ENCODE measurements around the gene GPR151.

The GPR151 gene

DNA sequence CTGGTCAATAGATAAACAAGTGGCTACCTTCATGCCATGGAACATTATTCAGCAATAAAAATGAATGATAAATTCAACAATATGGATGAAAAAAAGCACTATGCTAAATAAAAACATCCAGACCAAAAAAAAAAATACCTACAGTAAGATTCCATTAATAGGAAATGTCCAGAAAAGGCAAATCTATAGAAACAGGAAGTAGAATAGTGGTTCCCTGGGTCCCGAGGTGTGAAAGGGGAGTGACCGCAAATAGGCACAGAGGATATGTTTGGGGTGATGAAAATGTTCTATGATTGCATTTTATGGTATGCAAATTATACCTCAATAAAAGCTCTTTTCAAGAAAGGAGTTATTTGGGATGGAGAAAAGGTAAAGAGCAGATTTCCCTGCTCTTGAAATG is 3.6 kb upstream of the GPR151 start:
- DNase-seq, result no peak

DNA sequence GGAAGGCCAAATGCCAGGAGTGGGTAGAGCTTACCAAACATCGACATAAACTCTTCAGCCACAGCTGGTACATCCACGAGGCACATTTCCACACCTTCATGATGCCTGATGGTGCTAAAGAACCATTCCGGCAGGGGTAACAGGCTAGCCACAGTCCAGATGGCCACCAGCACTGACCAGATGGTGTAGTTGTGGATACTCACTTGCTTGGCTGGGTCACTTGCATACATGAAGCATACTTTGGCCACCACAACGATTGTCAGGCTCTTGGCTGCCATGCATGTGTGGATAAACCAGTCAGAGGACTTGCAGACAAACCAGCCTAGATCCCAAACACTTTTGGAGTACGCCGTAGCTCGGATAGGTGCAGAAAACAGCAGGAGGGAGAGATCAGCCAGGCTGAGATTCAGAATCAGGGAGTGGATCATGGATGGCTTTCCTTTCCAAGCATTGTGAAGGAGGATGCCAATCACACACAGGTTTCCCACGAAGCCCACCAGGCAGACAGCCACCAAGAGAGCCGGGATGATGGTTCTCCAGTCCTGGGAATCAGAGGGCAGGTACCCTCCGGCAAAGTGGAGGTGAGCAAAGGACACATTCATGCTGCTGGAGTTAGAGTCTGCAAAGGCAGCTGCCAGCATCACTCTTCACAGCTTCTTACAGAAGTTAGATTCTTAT is 378 bp downstream of the GPR151 start:
- no peak for DNase-seq

DNA sequence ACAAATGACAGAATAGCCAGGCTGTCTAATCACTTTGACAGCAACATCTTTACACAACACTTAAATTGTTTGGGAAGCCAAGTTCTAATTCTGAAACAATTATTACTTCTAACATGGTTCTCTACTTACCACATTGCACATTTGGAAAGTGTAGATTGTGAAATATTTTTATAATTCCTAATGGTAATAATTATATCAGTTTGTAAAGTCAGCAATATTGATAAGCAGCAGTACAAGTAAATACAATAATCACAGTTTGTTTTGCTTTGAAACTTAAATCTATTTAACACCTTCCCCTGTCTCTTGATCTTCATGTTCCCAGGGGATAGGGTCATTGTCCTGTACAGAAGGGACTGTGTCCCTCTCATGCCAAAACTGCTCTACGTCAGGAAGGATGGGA is 1.4 kb downstream of the GPR151 start:
- DNase-seq, result no peak

DNA sequence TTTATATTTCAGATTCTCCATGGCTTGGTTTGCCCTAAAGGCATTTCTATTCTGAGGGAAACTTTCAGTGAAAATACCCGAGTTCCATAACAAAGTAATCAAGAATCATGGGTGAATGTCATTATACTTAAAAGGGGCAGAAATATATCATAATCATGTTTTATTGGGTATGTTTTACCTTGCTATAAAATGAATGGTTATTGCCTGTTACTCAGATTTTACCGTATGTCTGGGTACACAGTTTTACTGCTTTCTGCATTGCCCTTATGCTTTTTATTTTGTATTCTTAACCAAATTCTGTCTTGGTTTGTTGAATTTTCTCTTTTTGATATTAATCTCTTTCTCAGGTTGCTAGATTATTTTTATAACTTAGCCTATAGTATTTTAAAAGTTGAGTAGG is 2.5 kb downstream of the GPR151 start:
- DNase-seq, result no peak

DNA sequence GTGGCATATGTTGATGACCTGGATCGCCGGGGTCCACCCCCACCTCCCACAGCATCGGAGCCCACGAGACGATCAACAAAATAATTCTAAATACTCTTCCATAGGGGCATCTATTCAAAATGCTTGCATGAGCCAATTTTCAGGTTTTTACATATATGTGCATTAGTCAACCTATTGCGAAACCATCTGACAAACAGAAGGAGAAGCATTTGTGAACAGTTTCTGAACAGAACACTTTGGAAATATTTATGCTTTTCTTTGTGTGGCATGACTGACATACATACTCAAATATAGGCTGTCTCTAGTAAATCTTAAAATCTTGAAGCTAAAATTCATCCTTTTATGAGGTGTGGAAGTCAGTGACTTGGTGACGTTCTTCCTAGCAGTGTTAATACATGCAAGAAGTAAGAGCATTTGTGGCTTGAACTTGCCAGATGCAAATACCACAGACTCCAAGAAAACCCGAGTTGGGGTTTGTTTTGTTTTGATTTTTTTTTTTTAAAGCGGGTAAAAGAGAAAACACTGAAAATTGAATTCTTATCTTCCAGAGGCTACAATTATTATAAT is 5.3 kb downstream of the GPR151 start:
- no peak for DNase-seq

DNA sequence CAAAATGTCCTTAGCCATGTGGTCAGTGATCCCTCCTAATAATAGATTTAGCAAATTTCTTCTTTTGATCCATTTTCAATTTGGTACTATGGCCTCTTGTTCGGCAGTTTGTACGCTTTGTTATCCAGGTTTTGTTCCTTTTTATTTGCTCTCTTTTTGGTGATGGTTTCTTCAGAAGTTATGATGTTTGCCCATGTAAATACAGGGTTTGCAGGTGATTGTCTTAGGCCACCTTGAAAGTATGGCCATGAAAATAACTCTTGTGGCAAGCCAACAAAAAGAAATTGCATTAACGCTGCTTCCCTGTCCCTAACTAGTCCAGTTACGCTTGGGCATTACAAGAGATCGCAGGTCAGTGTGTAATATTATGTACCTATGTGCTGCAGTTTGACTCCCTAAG is 8.6 kb downstream of the GPR151 start:
- DNase-seq, result no peak

DNA sequence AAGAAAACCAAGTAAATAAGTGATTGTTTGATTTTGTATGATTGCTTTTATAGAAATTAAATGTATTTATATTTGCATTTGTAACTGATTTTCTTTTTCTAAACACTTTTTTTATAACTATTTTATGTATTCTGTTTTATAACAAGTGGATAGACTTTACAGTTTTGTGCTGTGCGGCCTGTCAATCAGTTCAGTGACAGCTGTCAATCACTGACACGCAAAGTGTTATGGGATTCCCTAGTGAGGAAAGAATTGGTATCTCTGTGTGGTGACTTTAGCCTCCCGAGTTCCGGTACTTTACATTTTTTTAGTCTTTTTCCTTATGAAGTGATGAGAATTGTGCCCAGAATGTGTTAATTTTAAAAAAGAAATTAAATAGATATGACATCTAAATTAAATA is 16.3 kb downstream of the GPR151 start:
- no peak for DNase-seq

DNA sequence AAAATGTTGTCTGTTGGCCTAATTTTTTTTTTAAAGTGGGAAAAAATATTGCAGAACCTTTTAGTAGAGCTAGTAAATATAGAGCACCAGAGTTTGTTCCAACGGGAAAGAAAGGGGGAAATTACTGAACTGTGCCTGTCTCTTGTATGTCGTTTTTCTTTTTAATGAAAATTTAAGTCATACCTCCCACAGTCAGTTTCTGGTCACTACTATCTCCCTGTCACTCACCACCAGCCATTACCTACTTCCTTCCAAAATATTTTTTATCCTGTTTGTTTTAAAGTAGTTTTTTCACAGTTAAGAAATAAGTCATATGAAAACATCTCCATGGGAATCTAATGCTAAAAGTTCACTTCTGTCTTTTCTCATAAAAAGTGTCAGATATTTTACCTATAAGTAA is 21.3 kb downstream of the GPR151 start:
- no peak for DNase-seq

DNA sequence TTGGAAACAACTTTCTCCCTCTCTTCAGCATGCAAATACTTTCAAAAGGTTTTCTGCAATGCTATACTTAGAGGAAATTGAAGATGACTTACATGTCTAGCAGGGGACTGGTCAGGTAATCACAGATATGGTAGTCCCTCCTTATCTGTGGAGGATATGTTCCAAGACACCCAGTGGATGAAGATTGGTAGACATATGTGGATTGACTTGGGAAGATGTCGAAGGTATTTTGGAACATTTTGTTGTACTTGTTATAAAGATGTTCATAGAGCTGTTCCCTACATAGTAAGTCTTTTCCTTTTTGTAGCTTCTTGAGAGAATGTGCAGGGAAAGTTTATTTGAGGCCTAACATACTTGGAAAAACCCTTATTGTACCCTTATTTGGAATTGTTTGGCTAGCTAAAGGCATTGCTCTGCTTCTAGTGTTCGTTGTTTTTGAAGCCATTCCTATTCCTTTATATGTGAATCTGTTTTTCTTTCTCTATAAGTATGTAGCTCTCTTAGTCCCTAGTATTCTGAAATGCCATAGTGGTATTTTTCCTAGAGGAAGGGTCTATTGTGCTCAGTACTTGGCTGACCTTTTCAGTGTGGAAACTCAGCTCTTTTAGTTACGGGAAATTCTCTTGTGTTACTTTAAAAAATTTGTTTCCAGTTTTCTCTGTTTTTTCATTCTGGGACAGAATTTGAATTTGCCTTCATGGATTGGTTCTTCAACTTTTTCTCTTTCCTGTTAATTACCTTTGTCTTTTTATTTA is 25.7 kb downstream of the GPR151 start:
- no peak for DNase-seq

DNA sequence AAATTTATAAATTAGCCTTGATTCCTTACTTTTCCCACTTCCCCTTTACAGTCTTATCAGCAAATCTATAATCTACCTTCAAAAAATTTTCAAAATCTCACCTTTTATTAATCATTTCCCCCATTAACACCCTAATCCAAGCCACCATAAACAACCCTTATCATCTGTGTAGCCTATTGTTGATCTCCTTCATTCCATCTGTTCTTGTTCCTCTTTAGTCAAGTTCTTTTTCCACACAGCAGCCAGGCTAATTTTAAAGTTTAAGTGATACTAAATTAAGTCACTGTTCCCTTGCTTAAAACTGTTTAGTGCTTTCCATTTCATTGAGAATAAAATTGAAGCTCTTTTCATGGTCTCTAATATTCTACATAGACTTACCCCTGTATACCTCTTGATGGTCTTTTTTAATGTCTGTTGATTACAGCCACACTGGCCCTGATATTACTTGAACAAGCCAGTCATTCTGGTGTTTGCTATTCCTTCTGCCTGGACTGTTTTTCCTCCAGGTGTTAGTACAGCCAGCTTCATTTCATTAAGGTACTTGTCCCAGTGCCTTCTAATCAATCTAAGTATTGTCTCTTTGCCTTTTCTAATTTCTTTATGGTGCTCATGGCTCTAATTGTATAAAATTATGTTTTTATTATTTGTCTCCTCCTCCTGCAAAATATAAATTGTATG is 31.1 kb downstream of the GPR151 start:
- DNase-seq, result no peak

DNA sequence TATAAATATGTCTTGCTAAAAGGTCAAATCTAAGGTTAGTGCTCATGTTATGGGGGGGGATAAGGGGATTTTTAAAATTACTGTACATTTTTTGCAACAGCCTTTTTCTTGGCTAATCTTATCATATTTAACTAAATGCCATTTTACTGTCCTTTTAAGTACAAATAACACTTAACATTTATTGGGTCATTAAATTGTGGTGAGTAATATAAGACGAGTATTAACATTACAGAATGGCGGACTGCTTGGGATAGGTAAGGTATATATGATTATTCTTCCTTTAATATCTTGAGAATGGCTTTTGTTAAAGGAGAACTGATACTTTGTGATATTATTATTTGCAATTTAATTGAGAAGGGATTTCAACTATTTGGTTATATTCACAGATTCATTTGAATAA is 33.2 kb downstream of the GPR151 start:
- no peak for DNase-seq

DNA sequence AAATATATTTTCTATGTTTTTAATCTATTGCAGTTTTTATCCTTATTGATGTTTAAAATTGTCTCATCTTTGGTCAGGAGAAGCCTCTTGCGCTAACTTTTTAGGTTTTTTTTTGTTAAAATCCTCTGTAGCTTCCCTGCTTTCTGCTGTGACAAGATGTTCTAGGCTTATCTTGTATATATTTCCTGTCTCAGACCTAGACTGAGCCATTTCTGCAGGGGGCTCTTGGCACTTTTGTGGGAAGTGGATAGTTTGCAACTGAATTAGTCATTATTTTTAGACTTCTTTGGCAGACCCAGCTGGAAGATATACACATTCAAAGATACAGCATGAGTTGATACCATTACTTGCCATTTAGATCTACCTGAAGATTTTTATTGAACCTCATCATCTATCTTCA is 40.1 kb downstream of the GPR151 start:
- no peak for DNase-seq

DNA sequence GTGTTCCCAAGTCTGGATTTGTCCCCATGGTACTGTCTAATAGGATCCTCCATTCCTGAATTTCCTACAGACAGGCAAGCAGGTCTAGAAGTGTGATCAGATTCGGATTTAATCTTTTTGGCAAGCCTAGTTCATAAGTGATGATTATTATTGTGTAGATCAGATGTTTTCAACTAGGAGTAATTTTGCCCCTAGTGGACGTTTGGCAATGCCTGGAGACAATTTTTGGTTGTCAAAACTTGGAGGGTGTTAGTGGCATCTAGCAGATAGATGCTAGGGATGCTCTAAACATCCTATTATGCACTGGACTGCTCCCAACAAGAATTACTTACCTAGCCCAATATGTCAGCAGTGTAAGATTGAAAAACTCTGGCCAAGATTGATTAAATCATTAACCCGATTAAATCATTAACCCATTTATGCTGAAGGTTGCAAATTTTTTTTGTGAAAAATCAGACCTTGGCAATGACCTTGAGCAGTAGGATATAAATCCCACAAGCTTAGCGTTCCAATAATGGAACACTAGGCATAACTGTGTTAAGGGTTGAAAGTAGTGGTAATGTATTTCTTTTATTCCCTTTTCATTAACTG is 40.7 kb downstream of the GPR151 start:
- DNase-seq, result no peak

DNA sequence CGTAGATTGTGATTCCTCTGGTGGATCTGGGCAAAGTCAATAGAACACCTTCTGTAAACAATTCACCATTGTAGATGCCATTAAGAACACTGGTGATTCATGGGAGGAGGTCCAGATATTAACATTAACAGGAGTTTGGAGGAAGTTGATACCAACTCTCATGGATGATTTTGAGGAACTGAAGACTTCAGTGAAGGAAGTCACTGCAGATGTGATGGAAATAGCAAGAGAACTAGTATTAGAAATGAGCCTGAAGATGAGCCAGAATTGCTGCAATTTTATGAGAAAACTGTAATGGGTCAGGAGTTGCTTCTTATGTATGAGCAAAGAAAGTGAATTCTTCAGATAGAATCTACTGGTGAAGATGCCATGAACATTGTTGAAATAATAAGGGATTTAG is 41.9 kb downstream of the GPR151 start:
- DNase-seq, result no peak

DNA sequence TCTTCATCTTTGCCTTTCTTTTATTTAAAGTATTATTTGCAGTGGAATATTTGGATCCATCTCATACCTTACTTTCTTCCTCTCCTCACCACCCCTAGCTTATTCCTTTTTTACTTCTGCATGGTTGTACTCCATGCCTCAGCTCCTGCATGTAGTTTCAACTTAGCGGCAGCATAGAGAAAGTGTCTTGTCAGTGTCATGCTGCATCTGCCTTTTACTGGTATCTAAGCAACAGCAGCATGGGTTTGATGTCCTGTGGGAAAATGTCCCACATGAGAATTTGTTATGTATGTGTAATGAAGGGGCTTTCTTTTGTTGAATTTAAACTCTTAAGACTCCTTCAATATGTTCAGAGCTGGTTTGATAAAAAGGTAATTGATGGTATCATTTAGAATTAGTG is 48.2 kb downstream of the GPR151 start:
- no peak for DNase-seq

DNA sequence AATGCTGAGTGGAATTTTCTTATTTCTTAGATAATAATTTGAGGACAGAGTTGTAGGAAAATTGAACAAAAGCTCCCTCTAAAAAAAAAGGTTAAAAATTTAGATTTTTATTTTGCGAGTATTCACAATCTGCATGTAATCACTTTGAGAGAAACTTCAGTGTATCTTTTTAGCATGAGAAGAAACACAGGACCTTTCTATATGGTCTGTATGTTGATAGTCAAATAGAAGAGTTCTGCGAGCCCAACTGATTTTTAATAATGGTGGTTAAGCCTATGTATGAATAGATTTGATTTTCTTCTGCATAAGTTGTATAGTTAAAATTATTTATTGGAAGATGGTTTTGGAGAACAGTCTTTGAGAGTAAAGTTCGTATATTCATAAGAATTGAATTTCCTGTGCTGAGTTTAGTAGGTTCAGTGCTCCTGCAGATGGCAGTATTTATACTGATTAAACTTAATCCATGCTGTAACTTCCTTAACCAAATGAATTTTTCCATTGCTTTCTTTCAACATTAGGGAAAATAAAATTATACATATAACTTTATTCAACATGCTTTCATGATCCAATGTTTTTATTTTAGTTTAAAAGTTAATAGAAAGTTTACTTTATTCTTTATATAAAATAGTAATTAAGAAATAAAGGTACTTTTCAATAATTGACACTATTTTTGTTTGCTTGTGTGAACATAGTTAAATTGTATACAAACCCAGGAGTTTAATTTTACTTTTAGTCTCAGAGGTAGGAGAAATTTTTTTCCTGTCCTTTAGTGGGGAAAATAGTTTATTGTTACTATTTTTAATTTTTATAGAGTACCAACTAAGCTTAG is 49.3 kb downstream of the GPR151 start:
- DNase-seq, result no peak

DNA sequence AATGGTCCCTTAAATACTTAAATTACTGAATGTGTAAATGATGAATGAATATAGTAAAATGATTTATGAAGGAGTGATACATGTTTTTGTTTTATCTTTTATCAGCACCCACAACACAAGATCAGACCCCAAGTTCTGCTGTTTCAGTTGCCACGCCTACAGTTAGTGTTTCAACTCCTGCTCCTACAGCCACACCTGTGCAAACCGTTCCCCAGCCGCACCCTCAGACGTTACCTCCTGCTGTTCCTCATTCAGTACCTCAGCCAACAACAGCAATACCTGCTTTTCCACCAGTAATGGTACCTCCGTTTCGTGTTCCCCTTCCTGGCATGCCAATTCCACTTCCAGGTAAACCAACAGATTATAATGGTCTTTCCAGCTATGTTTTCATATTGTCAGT is 52.5 kb downstream of the GPR151 start:
- no peak for DNase-seq

Data from NCI-H526 treated with DMSO at 0.1 percent for 48 hours (cell line).